HG03196 (cell line): ENCODE data around the gene ARGFX.
"Not testable (repeated sequence)": the region's sequence is repeated elsewhere in the genome, so short reads cannot be mapped to it uniquely, and the experiment has no call there.

Experiments
- ATAC-seq: cut with Tn5 transposase; IDR thresholded peaks from one replicate; pipeline ENCODE4 v1.9.1; 2021; ENCODE audit not compliant: unreplicated experiment

Gene ARGFX

DNA sequence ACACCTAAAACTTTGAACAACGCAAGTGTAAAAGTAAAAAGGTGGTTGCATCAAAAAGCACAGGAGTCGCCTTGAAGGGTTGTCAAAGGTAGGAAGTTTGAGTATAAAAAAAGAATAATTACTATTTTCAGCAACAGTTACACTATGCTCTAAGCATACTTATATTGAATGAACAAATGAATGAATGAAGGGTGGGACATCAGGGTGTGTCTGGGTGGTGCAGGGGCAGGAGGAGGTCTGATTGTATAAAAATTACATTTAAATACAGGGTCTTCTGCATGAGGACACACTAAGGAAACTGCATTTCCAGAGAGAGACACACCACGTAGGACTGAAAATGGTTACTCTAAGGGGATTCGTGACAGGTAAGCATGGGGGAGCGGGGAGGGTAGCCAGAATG, at the start of gene ARGFX:
Gene ARGFX, plus strand, starts transcription at position 301 of the 400 bp plus-strand sequence. CDS start 2,765 bp downstream, outside the sequence.
- ATAC-seq = no peak

DNA sequence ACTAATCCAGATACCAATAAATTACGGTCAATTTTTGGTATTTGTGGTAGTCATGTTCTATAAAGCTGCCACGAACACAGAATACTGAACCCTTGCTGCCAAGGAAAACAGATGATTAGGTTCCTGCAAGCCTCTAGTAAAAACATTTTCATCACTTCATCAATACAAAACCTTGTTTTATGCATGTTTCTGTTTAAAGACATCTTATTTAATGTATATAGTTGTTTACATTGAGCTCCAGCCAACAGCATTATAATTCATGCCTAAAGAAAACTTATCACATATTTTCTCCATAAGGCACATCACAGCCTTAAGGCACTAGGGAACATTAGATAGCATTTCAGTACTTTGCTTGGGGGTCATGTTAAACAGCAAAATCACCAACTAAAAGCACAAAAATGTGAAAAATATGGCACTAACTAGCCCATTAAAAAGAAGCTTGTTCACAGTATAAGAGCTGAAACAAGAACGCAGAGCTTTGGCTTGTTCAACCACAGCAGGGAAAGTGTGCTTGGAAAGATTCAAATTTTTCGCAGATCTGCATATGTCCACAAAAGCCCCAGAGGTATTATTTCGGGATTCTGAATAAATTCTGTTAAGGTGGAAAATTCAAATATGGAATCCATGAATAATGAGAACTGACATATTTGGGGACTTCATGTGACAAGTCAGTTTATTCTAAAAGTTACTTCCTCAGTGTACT, 49.6 kb upstream of the ARGFX start:
- ATAC-seq = no peak

DNA sequence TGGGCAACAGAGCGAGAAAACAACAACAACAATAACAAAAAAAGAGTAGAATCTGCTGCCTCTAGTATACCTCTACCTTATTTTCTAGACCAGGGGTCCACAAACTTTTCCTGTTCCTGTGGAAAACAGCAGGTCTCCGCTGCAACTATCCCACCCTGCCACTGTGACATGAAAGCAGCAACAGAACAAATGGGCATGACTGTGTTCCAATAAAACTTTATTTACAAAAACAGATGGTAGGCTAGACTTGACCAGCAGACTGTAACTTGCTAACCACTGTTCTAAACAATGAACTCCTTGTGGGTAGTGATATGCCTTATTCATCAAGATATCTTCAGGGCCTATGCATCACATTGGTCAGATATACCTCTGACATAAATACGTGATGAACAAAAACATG, 47.2 kb upstream of the ARGFX start:
- ATAC-seq = no peak

DNA sequence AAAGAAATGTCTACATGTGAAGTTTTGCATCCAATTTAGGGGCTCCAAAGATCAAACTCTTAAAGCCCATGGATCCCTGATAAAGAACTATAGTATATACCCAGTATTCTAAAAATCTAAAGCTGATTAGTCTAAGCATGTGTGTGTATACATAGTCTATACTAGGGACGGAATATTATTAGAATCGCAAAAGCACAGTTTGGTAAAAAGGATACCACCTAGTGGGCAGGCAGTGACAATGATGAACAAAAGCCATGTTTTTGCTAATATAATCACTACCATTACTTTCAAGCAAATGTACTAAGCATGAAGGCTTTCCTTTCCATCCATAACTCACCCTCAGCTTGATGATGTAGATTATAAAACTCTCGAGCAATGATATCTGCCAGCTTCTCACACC, 38.4 kb upstream of the ARGFX start:
- no peak for ATAC-seq

DNA sequence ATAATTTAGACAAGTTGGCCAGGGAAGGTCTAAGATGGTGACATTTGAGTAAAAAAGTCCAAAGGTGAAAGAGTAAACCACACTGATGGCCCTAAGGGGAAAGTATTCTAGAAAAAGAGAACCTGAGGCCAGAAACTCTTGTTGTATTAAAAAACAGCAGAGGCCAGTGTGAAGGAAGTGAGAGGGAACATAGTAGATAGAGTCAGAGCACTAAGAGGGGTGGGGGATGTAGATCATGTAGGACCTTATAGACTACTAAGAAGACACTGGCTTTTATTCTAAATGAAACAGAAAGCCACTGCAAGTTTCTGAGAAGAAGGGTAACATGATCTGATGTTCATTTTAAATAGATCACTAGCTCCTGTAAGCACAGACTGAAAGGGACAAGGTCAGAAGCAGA, 36.5 kb upstream of the ARGFX start:
- ATAC-seq = no peak

DNA sequence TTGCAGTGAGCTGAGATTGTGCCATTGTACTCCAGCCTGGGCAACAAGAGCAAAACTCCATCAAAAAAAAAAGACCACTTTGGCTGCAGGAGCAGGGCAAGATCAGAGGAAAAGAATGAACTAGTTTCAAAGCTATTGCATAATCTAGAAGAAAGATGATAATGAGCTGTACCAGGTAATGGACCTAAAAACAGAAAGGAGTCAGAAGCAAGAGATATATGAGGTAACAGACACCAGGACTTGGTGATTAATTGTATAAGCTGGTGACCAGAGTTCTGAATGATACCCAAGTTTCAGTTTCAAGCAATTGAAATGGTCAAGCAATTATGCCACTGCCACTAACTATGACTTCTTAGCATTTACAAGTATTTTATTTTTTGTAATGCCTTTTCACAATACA, 24.8 kb upstream of the ARGFX start:
- no peak for ATAC-seq

DNA sequence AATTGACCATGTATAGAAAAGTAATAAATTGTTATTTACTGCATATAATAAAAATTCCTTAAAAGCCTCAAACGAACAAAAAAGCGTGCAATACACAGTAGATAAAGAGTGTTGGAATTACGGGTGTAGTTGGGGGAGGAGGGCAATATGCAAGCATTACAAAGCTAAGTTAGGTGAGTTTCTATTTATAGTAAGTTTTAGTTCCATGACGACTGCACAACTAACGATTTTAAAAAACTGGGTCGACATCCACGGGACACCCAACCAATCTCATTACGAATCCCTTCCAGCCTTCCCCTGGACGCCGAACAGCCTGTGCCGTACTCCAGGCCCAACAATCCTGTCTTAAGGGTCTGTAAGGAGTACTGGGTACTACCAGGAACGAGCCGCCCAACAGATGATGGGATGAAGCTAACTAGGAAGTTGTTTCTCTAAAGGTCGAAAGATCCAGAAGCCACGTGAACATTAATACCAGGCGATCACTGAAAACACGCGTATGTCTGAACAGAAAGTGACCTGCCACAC, 22.6 kb upstream of the ARGFX start:
- ATAC-seq = no peak

DNA sequence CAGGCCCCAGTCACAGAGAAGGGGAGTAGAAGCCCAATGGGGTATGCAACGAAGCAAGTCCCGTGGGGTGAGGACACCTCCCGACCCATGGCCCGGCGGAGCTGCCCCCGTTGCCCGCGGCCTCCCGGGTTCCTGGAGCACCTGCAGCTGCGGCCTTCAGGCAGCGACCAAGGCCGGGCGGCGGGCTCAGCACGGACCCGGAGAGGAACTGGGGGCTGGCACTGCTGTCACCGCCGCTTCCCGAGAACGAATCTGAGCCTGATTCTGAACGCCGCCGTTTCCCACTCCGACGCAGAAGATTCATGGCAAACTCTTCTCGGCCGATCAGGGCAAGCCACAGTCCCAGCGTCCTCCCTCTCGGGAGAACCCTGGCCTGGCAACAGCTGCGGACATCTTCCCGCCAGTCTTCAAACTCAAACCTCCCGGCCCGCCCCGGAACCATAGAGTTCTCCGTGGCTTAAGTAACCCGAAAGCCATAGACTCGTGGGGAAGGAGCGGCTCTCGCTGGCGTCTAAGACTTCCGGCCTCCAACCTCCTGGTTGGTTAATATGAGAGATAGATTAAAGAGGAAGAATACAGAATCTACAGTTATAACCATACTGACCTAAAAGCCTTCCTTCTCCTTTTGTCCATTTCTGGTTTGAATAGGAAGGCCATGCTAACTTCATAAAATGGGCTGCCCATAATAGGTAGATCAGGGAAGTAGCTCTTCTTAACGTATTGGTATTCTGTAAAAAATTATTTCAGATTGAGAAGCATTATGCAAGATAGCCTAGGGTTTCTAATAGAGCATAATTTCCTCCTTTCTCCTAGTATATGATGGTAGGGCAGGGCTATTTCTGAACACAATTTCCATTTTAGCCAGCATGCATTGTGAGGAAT, 21.9 kb upstream of the ARGFX start, which contains the start of gene POLQ:
Gene POLQ, minus strand, starts transcription at position 415 of the 882 bp plus-strand sequence. Its CDS starts 111 bp downstream, at position 304.
- ATAC-seq = peak; percentile 85

DNA sequence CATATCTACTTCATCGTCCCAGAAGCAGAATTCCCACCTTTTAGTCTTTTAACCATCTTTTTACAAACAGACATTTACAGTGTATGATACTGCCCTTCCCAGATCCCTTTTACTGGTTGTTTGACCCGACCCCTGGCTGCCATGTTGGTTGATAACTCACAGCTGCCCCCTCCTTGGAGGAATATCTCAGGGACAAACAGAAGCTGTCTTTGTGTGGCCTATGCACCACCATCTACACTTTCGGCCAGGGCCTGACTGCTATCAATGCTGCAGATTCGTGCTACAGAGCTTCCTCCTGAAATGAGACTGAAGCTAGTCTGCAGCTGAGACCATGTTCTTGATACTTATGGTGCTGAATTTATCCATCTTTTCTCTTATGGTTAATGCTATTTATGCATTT, 15.4 kb upstream of the ARGFX start:
- ATAC-seq = no peak

DNA sequence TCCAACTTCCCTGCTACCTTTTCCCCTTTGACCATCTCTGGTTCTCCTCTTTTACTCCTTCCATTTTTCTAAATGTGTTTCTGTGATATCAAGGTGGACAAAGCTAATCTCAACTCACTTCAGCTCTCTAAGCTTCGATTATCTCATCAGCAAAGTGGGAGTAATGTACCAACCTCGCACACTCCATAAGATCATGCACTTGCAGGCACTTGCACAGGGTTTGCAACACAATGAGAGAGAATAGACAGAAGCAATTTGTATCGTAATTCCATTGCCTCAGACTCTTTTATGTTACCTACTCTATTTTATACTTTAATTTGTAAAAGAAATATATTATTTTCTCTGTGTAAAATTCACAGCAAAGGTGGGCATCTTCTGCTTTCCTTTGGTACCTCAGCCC, 15.0 kb upstream of the ARGFX start:
- no peak for ATAC-seq

DNA sequence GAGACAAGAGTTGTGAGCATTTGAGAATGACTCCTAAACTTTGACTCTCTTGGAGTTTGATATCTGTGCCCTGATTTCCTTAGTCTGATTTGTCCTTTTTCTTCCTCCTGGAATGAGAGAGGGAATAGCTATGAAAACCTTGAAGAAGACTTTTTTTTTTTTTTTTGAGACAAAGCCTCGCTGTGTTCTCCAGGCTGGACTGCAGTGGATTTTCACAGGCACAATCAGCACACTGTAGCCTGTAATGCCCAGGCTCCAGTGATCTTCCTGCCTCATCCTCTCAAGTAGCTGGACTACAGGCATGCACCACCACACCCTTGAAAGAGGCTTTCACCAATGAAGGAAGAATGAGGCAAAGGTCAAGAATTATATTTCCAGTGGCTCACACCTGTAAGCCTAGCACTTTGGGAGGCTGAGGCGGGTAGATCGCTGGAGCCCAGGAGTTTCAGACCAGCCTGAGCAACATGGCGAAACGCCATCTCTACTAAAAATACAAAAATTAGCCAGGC, 10.3 kb upstream of the ARGFX start:
- ATAC-seq = no peak

DNA sequence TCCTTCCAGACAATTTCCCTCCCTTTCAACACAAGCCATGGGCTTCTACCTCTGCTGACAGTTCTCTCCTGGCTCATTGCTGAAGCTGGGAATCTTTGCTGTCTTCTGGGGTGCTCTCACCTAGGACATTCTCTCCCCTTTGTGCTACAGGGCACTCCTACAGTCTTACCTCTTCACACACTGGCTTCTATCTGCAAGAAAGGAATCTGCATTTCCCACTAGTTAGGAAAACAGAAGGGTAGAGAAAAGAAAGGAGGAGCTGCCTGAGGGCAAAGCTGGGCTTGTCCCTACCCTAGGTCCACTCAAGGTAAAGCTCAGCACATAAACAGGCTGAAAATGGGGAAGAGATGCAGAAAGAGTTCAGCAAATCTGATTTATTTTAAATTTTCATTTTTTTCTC, 5.6 kb upstream of the ARGFX start:
- no peak for ATAC-seq

DNA sequence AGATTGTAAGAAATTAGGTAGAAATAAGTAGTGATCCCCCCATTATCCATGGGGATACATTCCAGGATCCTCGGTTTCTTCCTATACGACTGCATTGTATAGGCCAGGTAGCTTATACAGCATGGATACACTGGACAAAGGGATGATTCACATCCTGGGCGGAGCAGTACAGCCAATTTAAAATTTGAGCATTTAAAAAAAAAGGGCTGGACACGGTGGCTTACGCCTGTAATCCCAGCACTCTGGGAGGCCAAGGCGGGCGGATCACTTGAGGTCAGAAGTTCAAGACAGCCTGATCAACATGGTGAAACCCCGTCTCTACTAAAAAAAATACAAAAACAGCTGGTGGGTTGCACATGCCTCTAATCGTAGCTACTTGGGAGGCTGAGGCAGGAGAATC, 976 bp upstream of the ARGFX start:
- no peak for ATAC-seq

DNA sequence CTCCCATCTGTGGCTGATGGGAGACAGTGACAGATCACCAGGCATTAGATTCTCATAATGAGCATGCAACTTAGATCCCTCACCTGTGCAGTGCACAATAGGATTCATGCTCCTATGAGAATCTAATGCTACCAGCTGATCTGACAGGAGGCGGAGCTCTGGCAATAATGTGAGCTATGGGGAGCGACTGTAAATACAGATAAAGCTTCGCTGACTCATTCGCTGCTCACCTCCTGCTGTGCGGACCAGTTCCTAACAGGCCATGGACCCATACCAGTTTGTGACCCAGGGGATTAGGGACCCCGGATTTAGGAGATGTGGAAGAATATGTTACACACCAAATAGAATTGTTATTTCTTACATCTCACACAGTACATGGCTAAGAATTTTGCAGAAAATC, 6.7 kb downstream of the ARGFX start:
- no peak for ATAC-seq

DNA sequence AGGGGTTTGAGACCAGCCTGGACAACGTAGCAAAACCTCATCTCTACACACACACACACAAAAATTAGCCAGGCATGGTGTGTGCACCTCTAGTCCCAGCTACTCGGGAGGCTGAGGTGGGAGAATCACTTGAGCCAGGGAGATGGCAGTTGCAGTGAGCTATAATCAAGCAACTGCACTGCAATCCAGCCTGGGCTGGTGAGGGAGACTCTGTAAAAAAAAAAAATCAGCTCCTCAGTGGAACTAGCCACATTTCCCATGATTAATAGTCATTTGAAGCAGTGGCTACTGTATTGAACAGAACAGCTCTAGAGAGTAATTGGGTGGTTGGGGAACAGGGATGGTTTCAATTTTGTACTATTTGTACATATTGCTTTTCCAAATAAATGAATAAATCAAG, 13.9 kb downstream of the ARGFX start:
- ATAC-seq = no peak

DNA sequence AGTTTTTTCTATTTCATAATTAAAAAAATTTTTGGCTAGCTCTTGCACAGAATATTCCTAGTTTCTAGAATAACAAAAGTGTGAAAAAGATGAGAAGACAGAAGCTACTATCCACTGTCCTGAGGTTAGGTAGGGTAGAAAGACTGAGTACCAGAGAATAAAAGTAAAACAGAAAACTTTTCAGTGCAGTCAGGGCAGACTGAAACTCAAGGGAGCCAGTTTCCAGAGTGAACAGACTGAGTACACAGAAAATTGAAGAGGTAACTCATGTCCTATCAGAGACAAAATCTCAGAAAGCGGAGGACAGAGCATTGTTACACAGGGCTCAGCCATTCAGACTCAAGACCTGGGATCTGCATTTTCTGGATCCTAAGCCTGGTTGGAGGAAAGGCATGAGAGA, 16.7 kb downstream of the ARGFX start:
- no peak for ATAC-seq

DNA sequence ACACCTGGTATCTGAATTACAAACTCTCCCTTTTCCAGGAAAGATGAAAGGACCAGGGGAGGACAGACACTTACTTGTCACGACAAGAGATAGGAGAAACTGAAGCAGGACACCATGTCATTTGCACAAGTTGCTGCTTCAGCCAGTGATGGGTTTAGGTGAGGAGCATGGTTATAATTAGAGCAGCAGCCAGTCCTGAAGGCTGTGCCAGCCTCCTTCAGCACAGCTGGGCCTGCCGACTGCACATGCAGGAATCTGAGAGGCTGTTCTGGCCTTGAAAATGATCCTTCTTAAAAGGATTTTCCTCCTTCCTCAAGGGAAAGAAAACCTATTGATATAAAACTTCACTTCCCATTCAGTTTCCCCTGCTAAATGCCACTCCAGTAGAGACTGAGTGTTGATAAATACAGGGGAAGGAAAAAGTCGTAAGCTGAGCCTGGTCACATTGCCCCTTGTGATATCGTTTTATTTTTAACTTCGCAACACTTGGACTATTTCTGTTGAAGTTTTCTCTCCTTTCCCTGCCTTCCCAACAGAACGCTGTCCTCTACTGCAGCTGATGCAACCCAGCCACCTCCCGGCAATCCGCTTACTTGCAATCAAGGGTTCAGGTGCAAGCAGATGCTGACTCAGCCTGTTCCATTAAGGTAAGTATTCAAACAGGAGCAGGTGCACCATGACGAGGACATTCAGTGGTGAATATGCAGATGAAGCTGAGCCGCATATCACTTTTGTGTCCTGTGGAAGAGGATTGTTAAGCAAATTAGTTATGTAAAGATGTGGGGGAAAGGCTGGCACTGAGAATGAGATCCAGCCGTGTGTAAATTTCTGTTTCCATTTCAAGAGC, 25.3 kb downstream of the ARGFX start, which contains the start of gene FBXO40:
Gene FBXO40, plus strand, starts transcription at position 524 of the 847 bp plus-strand sequence. CDS start 27,197 bp downstream, outside the sequence.
- ATAC-seq = no peak

DNA sequence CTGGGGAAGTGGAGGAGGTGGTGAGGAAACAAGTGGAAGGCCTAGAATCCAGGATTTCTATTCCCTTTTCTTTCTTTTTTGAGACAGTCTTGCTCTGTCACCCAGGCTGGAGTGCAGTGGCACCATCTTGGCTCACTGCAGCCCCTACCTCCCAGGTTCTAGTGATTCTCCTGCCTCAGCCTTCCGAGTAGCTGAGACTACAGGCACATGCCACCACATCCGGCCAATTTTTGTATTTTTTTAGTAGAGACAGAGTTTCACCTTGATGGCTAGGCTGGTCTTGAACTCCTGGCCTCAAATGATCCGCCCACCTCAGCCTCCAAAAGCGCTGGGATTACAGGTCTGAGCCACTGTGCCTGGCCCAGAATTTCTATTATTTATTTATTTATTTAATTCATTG, 26.1 kb downstream of the ARGFX start:
- ATAC-seq = not testable (repeated sequence)

DNA sequence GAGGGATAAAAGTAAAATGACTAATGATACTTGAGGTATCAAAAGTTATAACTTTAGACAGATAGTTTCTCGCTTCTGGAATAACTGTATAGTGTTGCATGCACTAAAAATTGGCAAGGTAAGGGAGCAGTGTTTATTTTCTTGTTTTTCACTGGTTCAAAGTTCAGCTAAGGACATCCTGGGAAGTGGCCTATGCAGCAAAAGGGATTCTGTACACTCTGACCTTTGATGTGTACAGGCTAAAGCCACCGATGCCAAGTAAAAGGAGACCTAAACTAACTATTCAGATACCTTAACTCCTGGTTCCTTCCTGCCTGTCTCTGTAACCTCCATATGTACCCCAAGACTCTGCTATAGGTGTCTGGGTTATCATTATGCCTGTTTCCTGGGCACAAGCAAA, 27.1 kb downstream of the ARGFX start:
- ATAC-seq = no peak

DNA sequence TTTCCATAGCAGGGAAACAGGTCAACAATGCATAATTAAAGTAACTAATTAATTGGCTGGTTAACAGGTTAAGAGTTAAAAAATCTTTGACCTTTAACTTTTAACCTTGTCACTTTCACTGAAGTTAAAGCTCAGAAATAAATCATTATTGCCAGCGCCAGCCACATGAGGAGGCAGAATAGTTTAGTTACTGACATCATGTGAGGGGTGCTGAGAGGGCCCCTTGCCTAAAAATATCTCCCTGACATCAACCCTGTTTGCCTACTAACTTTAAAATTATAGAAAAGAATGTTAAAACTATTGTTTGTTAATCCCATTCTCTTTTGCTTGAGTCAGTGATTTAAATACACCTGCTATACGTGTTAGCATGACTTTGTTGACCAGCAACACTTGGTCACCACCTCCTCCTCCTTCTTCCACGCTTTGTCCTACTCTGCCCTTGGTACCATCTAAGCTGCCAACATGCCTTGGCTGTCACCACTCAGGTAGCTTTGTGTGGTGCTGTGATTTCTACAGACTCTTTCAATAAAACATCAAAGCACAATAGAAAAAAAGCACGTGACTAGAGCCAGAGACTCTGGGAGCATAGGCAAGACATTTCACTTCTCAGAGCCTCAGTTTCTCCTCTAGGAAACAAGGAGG, 28.1 kb downstream of the ARGFX start:
- no peak for ATAC-seq
